ENCODE measurements around the gene ARV1.
"Not testable (repeated sequence)": the region's sequence is repeated elsewhere in the genome, so short reads cannot be mapped to it uniquely, and the experiment has no call there.

Gene ARV1

GRCh38 chr1:231045286-231045685, 66.4 kb downstream of the ARV1 start:
- no peak for DNase-seq

DNA sequence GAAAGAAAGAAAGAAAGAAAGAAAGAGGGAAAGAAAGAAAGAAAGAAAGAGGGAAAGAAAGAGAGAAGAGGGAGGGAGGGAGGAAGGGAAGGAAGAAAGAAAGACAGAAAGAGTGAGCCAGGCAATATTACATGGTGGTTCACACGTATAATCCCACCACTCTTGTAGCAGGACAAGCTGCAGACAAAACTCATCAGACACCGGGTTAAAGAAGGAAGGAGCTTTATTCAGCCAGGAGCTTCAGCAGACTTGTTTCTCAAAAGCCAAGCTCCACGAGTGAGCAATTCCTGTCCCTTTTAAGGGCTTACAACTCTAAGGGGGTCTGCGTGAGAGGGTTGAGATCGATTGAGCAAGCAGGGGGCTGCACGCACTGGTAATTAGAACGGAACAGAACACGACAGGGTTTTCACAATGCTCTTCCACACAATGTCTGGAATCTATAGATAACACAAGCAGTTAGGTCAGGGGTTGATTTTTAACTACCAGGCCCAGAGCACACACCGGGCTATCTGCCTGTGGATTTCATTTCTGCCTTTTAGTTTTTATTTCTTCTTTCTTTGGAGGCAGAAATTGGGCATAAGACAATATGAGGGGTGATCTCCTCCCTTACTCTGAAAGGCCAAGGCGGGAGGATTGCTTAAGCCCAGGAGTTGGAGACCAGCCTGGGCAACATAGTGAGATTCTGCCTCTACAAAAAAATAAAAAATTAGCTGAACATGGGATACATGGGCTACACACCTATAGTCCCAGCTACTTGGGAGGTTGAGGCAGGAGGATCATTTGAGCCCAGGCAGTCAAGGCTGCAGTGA, 67.2 kb downstream of the ARV1 start:
- DNase-seq: not testable (repeated sequence)

- DNase-seq: no peak
These were observed 68.0 kb downstream of the ARV1 start for GRCh38 chr1:231046730-231047395.

DNA sequence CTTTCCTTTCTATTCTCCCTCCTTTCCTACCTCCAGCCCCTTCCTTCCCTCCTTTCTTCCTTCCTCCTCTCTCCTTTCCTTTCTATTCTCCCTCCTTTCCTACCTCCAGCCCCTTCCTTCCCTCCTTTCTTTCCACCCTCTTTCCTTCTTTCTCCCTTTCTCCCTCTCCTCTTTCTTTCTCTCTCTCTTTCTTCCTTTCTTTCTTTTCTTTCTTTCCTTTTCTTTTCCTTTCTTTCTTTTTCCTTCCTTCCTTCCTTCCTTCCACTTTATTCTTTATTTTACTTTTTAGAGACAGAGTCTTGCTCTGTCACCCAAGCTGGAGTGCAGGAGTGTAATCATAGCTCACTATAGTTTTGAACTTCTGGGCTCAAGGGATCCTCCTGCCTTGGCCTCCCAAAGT, 68.6 kb downstream of the ARV1 start:
- DNase-seq: not testable (repeated sequence)

GRCh38 chr1:231048419-231048818, 69.5 kb downstream of the ARV1 start:
- not testable (repeated sequence) for DNase-seq

DNA sequence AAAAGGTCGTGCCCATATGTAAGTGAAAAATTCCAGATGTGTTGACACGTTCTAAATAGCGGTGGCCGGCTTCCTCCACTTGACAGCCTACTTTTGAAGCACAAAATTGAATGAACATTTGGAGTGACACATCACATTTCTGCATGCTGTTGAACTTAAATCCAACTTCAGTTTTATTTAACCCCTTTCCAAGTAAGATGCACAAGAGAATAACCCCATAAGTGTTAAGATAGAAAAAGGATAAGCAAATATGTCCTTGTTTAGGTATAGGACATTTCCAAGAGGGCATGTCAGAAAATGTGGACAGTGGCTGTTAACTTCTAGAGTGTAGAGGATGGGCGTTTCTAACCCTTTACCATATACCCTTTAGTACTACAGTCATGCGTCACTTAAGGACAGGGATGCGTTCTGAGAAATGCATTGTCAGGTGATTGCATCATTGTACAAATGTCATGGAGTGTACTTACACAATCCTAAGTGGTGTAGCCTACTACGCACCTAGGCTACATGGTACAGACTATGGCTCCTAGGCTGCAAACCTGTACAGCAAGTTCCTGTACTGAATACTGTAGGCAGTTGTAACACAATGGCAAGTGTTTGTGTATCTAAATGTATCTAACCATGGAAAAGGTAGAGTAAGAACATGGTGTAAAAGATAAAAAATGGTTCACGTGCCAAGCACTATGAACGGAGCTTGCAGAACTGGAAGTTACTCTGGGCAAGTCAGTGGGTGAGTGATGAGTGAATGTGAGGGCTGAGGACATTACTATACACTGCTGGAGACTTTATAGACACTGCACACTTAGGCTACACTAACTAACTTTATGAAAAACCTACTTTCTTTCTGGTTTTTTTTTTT, 70.5 kb downstream of the ARV1 start:
- no peak for DNase-seq
